GM19467 (cell line): ENCODE data around the gene ZSCAN5B.

ENCODE experiments used
- ATAC-seq: cut with Tn5 transposase; IDR thresholded peaks from one replicate; pipeline ENCODE4 v1.9.1; 2021; ENCODE audit warnings: mild to moderate bottlenecking, moderate library complexity; ENCODE audit not compliant: unreplicated experiment

The ZSCAN5B gene

GRCh38 chr19:56146904-56147303 lies 50.7 kb downstream of the ZSCAN5B start:
- no peak for ATAC-seq

- ATAC-seq: no peak
These were observed 51.9 kb downstream of the ZSCAN5B start for GRCh38 chr19:56145698-56146097.

GRCh38 chr19:56144831-56145230 lies 52.8 kb downstream of the ZSCAN5B start:
- no peak for ATAC-seq

- no peak for ATAC-seq
These were observed 53.2 kb downstream of the ZSCAN5B start for GRCh38 chr19:56144376-56144775.

GRCh38 chr19:56142897-56143434 lies 54.6 kb downstream of the ZSCAN5B start:
- no peak for ATAC-seq

GRCh38 chr19:56142087-56142787 lies 55.3 kb downstream of the ZSCAN5B start:
- no peak for ATAC-seq

- ATAC-seq: no peak
These were observed 56.1 kb downstream of the ZSCAN5B start for GRCh38 chr19:56141417-56141993.

- peak; percentile 84 for ATAC-seq
These were observed 56.8 kb downstream of the ZSCAN5B start, which contains the start of gene ZNF444 for GRCh38 chr19:56140583-56141416. ZNF444 (plus strand) TSS chr19:56141287; CDS start chr19:56146912, 5,625 bp downstream.

- ATAC-seq: no peak
These were observed 57.6 kb downstream of the ZSCAN5B start for GRCh38 chr19:56139847-56140582.
